HFFc6 (cell line): ENCODE data around the gene UVRAG. TPM values are rescaled to one million over a fixed set of nuclear protein-coding genes. Genes with fewer than 3 reads are reported as not detected.

Source experiments
- DNase-seq: peaks from one replicate; pipeline ENCODE4 v3.0.0-alpha.2; 2018
- H3K27ac Mint-ChIP-seq: 2 replicates; pipeline ENCODE4 v1.8.0; 2020; ENCODE audit warnings: mild to moderate bottlenecking, mixed read lengths
- H3K27me3 Mint-ChIP-seq: 2 replicates; pipeline ENCODE4 v1.8.0; 2021; ENCODE audit warnings: mild to moderate bottlenecking, moderate library complexity, mixed read lengths; ENCODE audit not compliant: insufficient read depth
- H3K36me3 Mint-ChIP-seq: 2 replicates; pipeline ENCODE4 v1.8.0; 2021; ENCODE audit warnings: low read depth, mixed read lengths
- H3K4me1 Mint-ChIP-seq: 2 replicates; pipeline ENCODE4 v1.8.0; 2020; ENCODE audit warnings: low read depth, mixed read lengths
- H3K4me3 Mint-ChIP-seq: 2 replicates; pipeline ENCODE4 v1.8.0; 2020; ENCODE audit warnings: mild to moderate bottlenecking, moderate library complexity, mixed read lengths
- H3K9me3 Mint-ChIP-seq: 2 replicates; pipeline ENCODE4 v1.8.0; 2020; ENCODE audit warnings: mild to moderate bottlenecking, mixed read lengths
- CTCF ChIP-seq: fragments of 200-600 bp; sonication (generic); IDR thresholded peaks from 2 replicates; pipeline ENCODE4 v1.5.0; 2021; ENCODE audit warnings: antibody characterized with exemption, mild to moderate bottlenecking
- total RNA-seq, 6 experiments: library from RNA; stranded (reverse); fragmentation: NEBNext Ultra II Directional; extraction: Animal tissue kit (Norgen Biotek cat#: 25700); gene quantifications; 2 replicates in 1 of 6; 3 replicates in 5 of 6; pipeline ENCODE4 v1.2.3, GENCODE V29; 2021

UVRAG gene
- total RNA-seq, 6 experiments from 2014 or later: 9.4 to 12.9 (median 10.7) TPM

GRCh38 chr11:76179147-76179546 lies 364.1 kb downstream of the UVRAG start:
- no peaks in the 10 kb centered on the region for H3K9me3 Mint-ChIP-seq
- no peak overlapping the region for H3K4me3 Mint-ChIP-seq
- peaks cover 12% of the 10 kb centered on the region for H3K4me1 Mint-ChIP-seq
- H3K36me3 Mint-ChIP-seq: no peaks in the 10 kb centered on the region
- TF ChIP-seq CTCF: no peak
- H3K27me3 Mint-ChIP-seq: peaks cover 19% of the 10 kb centered on the region
- no peak overlapping the region for H3K27ac Mint-ChIP-seq
- DNase-seq: no peak

GRCh38 chr11:76181371-76181770 lies 366.4 kb downstream of the UVRAG start:
- Mint-ChIP-seq H3K4me1 (peaks cover 32% of the 10 kb centered on the region), H3K9me3 (no peaks in the 10 kb centered on the region), H3K4me3 (no peak overlapping the region), H3K27ac (no peak overlapping the region), H3K36me3 (no peaks in the 10 kb centered on the region), H3K27me3 (peaks cover 21% of the 10 kb centered on the region)
- no peak for DNase-seq
- no peak for TF ChIP-seq CTCF

- Mint-ChIP-seq H3K27ac (no peak overlapping the region), H3K9me3 (no peaks in the 10 kb centered on the region), H3K4me1 (peaks cover 32% of the 10 kb centered on the region), H3K36me3 (no peaks in the 10 kb centered on the region), H3K4me3 (no peak overlapping the region), H3K27me3 (peaks cover 26% of the 10 kb centered on the region)
- peak; percentile 52 for DNase-seq
- TF ChIP-seq CTCF: no peak
Measured at GRCh38 chr11:76184551-76184993, 369.6 kb downstream of the UVRAG start.

GRCh38 chr11:76185511-76185910 lies 370.5 kb downstream of the UVRAG start:
- Mint-ChIP-seq H3K9me3 (no peaks in the 10 kb centered on the region), H3K36me3 (no peaks in the 10 kb centered on the region), H3K27ac (no peak overlapping the region), H3K27me3 (peaks cover 31% of the 10 kb centered on the region), H3K4me3 (no peak overlapping the region), H3K4me1 (peaks cover 26% of the 10 kb centered on the region)
- no peak for TF ChIP-seq CTCF
- no peak for DNase-seq

GRCh38 chr11:76185931-76186401 lies 371.0 kb downstream of the UVRAG start:
- Mint-ChIP-seq H3K4me1 (peaks cover 28% of the 10 kb centered on the region), H3K4me3 (no peak overlapping the region), H3K27me3 (peaks cover 32% of the 10 kb centered on the region), H3K27ac (no peak overlapping the region), H3K9me3 (no peaks in the 10 kb centered on the region), H3K36me3 (no peaks in the 10 kb centered on the region)
- no peak for DNase-seq
- TF ChIP-seq CTCF: no peak
